ENCODE data around the gene RECQL5. TPM values are rescaled to one million over a fixed set of nuclear protein-coding genes. Genes with fewer than 3 reads are reported as not detected.
A peak's percentile ranks its signal among the peaks of the same experiment; 100 is the strongest.

Gene RECQL5
- total RNA-seq, 2 experiments from 2014 or later, result 49.8 to 50.8 TPM

DNA sequence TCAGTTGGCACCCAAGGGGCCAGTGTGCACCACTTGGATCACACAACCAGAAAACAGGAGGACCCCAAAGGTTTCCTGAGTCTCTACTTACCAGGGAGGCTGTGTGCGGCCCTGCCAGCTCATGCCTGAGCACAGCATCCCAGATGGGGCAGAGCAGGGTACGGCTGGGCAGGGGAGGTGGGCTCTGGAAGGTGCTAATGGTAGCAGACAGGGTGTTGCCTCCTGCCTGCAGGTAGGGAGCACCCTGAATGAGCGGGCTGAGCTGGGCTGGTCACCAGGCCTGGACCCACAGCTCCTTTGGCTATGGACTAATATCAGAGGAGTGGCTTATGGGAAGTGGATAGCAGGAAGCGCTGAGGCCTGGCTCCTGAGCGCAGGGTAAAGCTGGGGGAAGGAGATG lies 14.6 kb downstream of the RECQL5 start:
- Mint-ChIP-seq H3K4me1 (peaks cover 11% of the 10 kb centered on the region), H3K4me3 (no peak overlapping the region), H3K36me3 (peaks cover 5% of the 10 kb centered on the region), H3K9me3 (no peaks in the 10 kb centered on the region), H3K27me3 (no peaks in the 10 kb centered on the region), H3K27ac (no peak overlapping the region)
- POLR2A ChIA-PET, result interaction anchor here (0.6 to 1.2 kb wide), 3 partner anchors 14 to 200 kb away, joined by 3 to 4 read pairs (median 4); partner anchors contain the start of gene SMIM5
- DNase-seq, result no peak
- ATAC-seq (ENCODE audit: low read depth), result no peak

DNA sequence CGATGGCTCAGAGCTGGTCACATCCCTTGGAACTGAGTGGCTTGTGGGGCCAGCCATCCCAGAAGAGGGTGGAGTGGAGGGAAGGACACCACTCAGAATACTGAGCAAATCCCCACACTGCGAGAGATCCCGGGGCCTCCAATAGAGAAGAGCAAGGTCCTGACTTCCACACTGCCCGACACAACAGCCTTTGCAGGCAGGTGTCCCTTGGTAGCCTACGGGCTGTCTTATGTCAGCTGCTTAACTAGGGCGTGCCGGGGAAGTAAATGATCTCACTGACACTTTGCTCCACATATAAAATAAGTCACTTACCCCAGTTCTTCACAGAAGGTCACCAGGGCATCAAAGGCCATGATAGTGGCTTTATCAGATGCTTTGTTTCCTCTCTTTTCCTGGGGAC lies 16.1 kb downstream of the RECQL5 start:
- no peak overlapping the region for H3K4me3 Mint-ChIP-seq
- DNase-seq, result no peak
- POLR2A ChIA-PET, result interaction anchor here (1.2 kb wide), 1 partner anchor 15 kb away, joined by 4 read pairs; no protein-coding TSS in a partner anchor
- H3K27ac Mint-ChIP-seq, result no peak overlapping the region
- H3K4me1 Mint-ChIP-seq, result peaks cover 15% of the 10 kb centered on the region
- ATAC-seq (ENCODE audit: low read depth), result no peak
- H3K36me3 Mint-ChIP-seq, result peaks cover 4% of the 10 kb centered on the region
- no peaks in the 10 kb centered on the region for H3K27me3 Mint-ChIP-seq
- no peaks in the 10 kb centered on the region for H3K9me3 Mint-ChIP-seq

DNA sequence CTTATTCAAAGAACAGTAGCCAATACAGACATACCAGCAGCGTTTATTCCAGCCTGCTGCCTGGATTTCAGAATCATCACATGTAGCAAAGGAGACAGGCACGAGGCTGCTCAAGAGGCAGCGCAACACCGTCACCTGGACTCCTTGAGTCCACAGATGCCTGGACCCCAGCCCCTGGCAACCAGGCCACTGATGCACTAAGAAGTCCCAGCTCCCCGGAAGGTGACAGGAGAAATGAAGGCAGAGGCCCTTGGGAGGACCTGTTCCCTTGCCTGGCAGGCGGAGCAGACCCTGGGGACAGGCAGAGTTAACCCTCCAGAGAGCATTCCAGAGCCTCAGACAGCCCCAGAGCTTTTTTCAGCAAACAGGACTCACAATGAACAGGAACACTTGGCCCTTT lies 17.3 kb downstream of the RECQL5 start:
- H3K4me3 Mint-ChIP-seq, result no peak overlapping the region
- H3K27ac Mint-ChIP-seq, result no peak overlapping the region
- peaks cover 4% of the 10 kb centered on the region for H3K36me3 Mint-ChIP-seq
- peaks cover 17% of the 10 kb centered on the region for H3K4me1 Mint-ChIP-seq
- POLR2A ChIA-PET, result interaction anchor here (0.5 kb wide), 1 partner anchor 28 kb away, joined by 5 read pairs; no protein-coding TSS in a partner anchor
- no peak for ATAC-seq (ENCODE audit: low read depth)
- H3K9me3 Mint-ChIP-seq, result no peaks in the 10 kb centered on the region
- no peaks in the 10 kb centered on the region for H3K27me3 Mint-ChIP-seq
- no peak for DNase-seq

DNA sequence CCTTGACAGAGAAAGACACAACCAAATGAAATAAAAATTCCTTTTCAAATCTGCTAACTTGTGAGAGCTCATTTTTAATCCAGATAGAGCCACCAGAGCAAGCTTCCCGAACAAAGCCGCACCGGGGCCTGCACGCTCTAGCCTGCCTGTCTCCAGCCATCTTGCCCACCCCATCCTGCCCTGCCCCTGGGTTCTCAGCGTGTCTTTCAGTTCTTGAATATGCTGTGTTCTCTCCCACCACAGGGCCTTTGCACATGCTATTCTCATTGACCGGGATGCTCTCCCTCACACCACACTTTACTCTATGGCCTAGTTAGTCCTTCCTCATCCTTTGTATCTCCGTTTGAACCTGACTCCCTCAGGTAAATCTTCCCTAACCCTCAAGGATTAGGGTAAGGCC lies 19.0 kb downstream of the RECQL5 start:
- Mint-ChIP-seq H3K4me1 (peaks cover 9% of the 10 kb centered on the region), H3K27me3 (no peaks in the 10 kb centered on the region), H3K27ac (no peak overlapping the region), H3K9me3 (no peaks in the 10 kb centered on the region), H3K36me3 (peaks cover 2% of the 10 kb centered on the region), H3K4me3 (no peak overlapping the region)
- ATAC-seq (ENCODE audit: low read depth) (no peak), DNase-seq (no peak)
- POLR2A ChIA-PET, result no interaction called here

- ATAC-seq (ENCODE audit: low read depth), result no peak
- Mint-ChIP-seq H3K9me3 (no peaks in the 10 kb centered on the region), H3K27me3 (no peaks in the 10 kb centered on the region), H3K4me3 (no peak overlapping the region), H3K36me3 (no peaks in the 10 kb centered on the region), H3K27ac (peak overlapping the region; percentile 92), H3K4me1 (peaks cover 6% of the 10 kb centered on the region)
- DNase-seq, result no peak
- POLR2A ChIA-PET, result interaction anchor here (0.9 kb wide), 1 partner anchor 106 kb away, joined by 5 read pairs; no protein-coding TSS in a partner anchor
These were observed 19.9 kb downstream of the RECQL5 start for GRCh38 chr17:75647061-75647460.

DNA sequence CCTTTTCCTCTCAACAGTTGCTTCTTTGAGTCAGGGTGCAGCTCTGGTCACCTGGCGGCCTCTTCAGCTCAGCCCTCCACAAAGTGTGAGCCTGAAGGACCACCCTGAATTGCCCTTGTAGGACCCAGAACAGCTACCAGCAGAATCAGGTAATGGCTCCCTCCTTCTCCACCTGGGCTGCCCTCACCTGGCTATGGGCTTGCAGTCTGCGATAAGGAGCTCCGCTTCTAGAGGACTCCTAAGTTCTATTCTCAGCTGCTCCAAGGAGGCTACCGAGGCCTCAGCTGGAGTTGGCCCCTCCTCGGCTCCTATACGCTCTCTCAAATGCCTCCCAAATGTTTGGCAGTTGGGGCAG lies 20.3 kb downstream of the RECQL5 start:
- POLR2A ChIA-PET, result interaction anchor here (0.9 to 1.0 kb wide), 2 partner anchors 21 to 107 kb away, joined by 5 to 7 read pairs; partner anchors contain the start of genes RECQL5 and SAP30BP
- H3K27ac Mint-ChIP-seq, result peak overlapping the region; percentile 92

GRCh38 chr17:75645889-75646637 lies 20.9 kb downstream of the RECQL5 start:
- ATAC-seq (ENCODE audit: low read depth) (peak; percentile 95), DNase-seq (no peak)
- no peaks in the 10 kb centered on the region for H3K36me3 Mint-ChIP-seq
- H3K4me1 Mint-ChIP-seq, result peaks cover 6% of the 10 kb centered on the region
- H3K27me3 Mint-ChIP-seq, result no peaks in the 10 kb centered on the region
- H3K9me3 Mint-ChIP-seq, result no peaks in the 10 kb centered on the region
- H3K4me3 Mint-ChIP-seq, result peak overlapping the region; percentile 43
- POLR2A ChIA-PET, result interaction anchor here (0.9 to 1.3 kb wide), 3 partner anchors 21 to 107 kb away, joined by 4 to 7 read pairs (median 5); partner anchors contain the start of genes RECQL5 and SAP30BP
- peak overlapping the region; percentile 92 for H3K27ac Mint-ChIP-seq

More for the DNA sequence above, 20.3 kb downstream of the RECQL5 start:
- Mint-ChIP-seq H3K4me3 (no peak overlapping the region), H3K36me3 (no peaks in the 10 kb centered on the region), H3K9me3 (no peaks in the 10 kb centered on the region), H3K4me1 (peaks cover 6% of the 10 kb centered on the region), H3K27me3 (no peaks in the 10 kb centered on the region)
- ATAC-seq (ENCODE audit: low read depth) (no peak), DNase-seq (no peak)

DNA sequence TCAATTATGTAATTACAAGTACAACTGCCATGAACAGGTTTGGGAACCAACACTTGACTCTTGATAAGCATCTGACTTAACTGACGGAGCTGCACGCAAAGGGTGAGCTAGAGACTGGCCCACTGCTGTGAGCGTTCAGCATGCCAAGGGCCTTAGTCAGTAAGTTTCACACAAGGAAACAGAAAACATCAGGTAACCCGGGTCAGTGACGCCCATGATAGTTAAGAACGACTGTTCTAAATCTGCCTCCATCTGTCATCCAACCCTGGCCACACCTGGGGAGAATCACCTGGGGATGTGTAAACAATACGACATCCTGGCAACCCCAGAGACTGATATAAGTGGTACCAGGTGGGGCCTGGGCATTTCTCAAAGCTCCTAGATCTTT lies 21.5 kb downstream of the RECQL5 start:
- Mint-ChIP-seq H3K4me1 (peaks cover 6% of the 10 kb centered on the region), H3K36me3 (no peaks in the 10 kb centered on the region), H3K27ac (peak overlapping the region; percentile 92), H3K4me3 (no peak overlapping the region), H3K27me3 (no peaks in the 10 kb centered on the region), H3K9me3 (no peaks in the 10 kb centered on the region)
- POLR2A ChIA-PET, result interaction anchor here (1.1 to 1.3 kb wide), 2 partner anchors 105 to 131 kb away, joined by 3 to 4 read pairs; no protein-coding TSS in a partner anchor
- DNase-seq (no peak), ATAC-seq (ENCODE audit: low read depth) (no peak)

- peaks cover 6% of the 10 kb centered on the region for H3K4me1 Mint-ChIP-seq
- no peaks in the 10 kb centered on the region for H3K27me3 Mint-ChIP-seq
- no peak overlapping the region for H3K27ac Mint-ChIP-seq
- ATAC-seq (ENCODE audit: low read depth) (no peak), DNase-seq (no peak)
- H3K9me3 Mint-ChIP-seq, result no peaks in the 10 kb centered on the region
- H3K4me3 Mint-ChIP-seq, result no peak overlapping the region
- POLR2A ChIA-PET, result no interaction called here
- no peaks in the 10 kb centered on the region for H3K36me3 Mint-ChIP-seq
These were observed 23.3 kb downstream of the RECQL5 start for GRCh38 chr17:75643643-75644017.

DNA sequence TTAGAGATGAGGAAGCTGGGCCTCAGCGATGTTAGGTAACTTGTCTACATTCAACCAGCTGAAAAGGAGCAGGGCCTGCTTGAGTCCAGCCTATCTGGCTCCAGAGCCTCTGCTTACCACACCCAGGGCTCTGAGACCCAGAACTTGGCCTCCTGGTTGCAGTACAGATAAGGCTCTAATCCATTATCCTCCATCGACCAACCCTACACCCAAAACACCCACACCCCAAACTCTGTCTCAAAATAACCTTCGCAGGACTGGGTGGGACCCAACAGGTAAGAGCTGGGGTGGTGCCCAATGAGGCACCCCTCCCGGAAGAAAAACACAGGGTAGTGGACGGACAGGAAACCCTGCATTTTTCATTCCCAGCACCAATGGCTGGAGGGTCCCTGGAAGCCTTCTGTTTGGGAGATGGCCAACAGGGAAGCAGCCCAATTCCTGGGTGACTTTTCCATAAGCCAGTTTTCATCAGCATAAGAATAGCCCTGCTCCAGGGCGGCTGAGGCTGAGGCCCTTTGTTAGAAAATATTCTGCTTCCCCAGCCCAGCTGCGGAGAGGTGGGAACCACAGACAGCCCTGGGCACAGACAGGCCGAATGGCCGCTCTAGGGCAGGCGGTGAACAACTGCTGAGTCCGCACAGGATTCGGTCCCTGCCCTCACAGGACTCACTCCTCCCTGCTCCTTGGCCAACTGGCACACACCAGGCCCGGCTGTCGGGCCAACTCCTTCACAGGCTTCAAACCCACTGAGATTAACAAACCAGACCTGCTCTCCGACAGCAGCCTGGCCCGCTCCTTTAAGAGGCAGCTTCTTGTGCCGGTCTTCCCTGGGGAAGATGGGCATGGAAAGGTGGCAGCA lies 23.9 kb downstream of the RECQL5 start:
- ATAC-seq (ENCODE audit: low read depth), result no peak
- POLR2A ChIA-PET, result no interaction called here
- Mint-ChIP-seq H3K4me3 (no peak overlapping the region), H3K36me3 (no peaks in the 10 kb centered on the region), H3K27ac (no peak overlapping the region), H3K4me1 (peaks cover 6% of the 10 kb centered on the region), H3K9me3 (no peaks in the 10 kb centered on the region), H3K27me3 (no peaks in the 10 kb centered on the region)
- no peak for DNase-seq

DNA sequence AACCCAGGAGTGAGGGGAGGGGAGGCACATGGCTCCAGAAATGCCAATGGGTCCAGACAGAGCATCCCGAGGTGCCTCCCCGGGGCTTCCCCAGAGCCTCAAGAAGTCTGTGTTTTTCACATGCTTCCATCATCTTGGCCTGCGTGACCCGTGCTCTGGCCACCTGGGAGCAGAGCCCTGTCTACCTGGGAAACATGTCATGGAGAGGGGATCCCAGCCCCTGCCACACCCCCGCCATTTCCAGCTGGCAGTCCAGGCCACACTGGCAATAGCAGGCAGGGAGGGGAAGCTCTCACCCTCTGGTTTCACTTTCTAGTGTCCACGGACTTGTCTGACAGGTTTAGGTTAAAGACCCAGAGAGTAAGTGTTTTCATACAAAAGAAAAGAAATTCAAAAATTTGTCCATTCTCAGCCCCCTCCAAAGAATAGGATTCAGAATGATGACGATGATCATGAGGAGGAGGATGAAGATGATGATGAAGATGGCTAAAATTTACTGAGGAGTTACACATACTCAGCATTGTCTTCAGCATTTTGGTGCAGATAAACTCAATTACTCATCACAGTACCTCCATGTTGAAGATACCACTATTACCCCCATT lies 24.7 kb downstream of the RECQL5 start:
- Mint-ChIP-seq H3K9me3 (no peaks in the 10 kb centered on the region), H3K27me3 (no peaks in the 10 kb centered on the region), H3K4me1 (peaks cover 6% of the 10 kb centered on the region), H3K27ac (no peak overlapping the region), H3K36me3 (no peaks in the 10 kb centered on the region), H3K4me3 (no peak overlapping the region)
- POLR2A ChIA-PET, result no interaction called here
- DNase-seq (no peak), ATAC-seq (ENCODE audit: low read depth) (no peak)

- H3K36me3 Mint-ChIP-seq, result no peaks in the 10 kb centered on the region
- H3K4me1 Mint-ChIP-seq, result peaks cover 6% of the 10 kb centered on the region
- no peak for ATAC-seq (ENCODE audit: low read depth)
- no peaks in the 10 kb centered on the region for H3K9me3 Mint-ChIP-seq
- no peak overlapping the region for H3K4me3 Mint-ChIP-seq
- no peaks in the 10 kb centered on the region for H3K27me3 Mint-ChIP-seq
- no peak overlapping the region for H3K27ac Mint-ChIP-seq
- no peak for DNase-seq
- POLR2A ChIA-PET, result no interaction called here
These were observed 25.6 kb downstream of the RECQL5 start for GRCh38 chr17:75641343-75641742.

GRCh38 chr17:75640556-75641119 lies 26.3 kb downstream of the RECQL5 start:
- ATAC-seq (ENCODE audit: low read depth) (no peak), DNase-seq (no peak)
- Mint-ChIP-seq H3K9me3 (no peaks in the 10 kb centered on the region), H3K4me1 (no peaks in the 10 kb centered on the region), H3K27ac (no peak overlapping the region), H3K36me3 (no peaks in the 10 kb centered on the region), H3K4me3 (no peak overlapping the region), H3K27me3 (no peaks in the 10 kb centered on the region)
- POLR2A ChIA-PET, result no interaction called here
